PC-9 (cell line): Measurements from ENCODE around the gene TSPAN18.

Source experiments
- CTCF ChIP-seq: fragments of 200-600 bp; sonication (generic); conservative IDR thresholded peaks from 2 replicates; pipeline ENCODE4 v1.6.1; 2017; ENCODE audit warnings: mixed run types, antibody characterized with exemption, mild to moderate bottlenecking, moderate library complexity
- EZH2 ChIP-seq: fragments of 200-600 bp; sonication (generic); IDR thresholded peaks from 2 replicates; pipeline ENCODE4 v1.8.0; 2017; ENCODE audit warnings: antibody characterized with exemption, low read depth

- TF ChIP-seq CTCF: no peak
- TF ChIP-seq EZH2: no peak
Measured at GRCh38 chr11:44702889-44703288, 23.9 kb upstream of the TSPAN18 start.
